RPMI8226 (cell line): Measurements from ENCODE around the gene CACYBP.

Source experiments
- DNase-seq: peaks from one replicate; pipeline ENCODE4 v3.0.0-alpha.2; 2015

Gene CACYBP

GRCh38 chr1:174999936-175000696 lies at the start of gene CACYBP:
CACYBP (plus strand) TSS chr1:174999947; CDS start chr1:175000181, 234 bp downstream.
- DNase-seq = peak; percentile 55

- peak; percentile 50 for DNase-seq
Observed at GRCh38 chr1:174953285-174954072, 46.3 kb upstream of the CACYBP start.

GRCh38 chr1:174954073-174954460 lies 45.7 kb upstream of the CACYBP start:
- peak; percentile 45 for DNase-seq

- DNase-seq = peak; percentile 59
Observed at GRCh38 chr1:174954671-174955669, 44.8 kb upstream of the CACYBP start.

GRCh38 chr1:174956086-174956485 lies 43.7 kb upstream of the CACYBP start:
- DNase-seq = no peak

- DNase-seq = peak; percentile 64
Observed at GRCh38 chr1:174956976-174957375, 42.8 kb upstream of the CACYBP start.

GRCh38 chr1:174957829-174958228 lies 41.9 kb upstream of the CACYBP start:
- no peak for DNase-seq

- no peak for DNase-seq
Observed at GRCh38 chr1:174958396-174958795, 41.4 kb upstream of the CACYBP start.

GRCh38 chr1:174960362-174960761 lies 39.4 kb upstream of the CACYBP start:
- no peak for DNase-seq

- peak; percentile 89 for DNase-seq
Observed at GRCh38 chr1:174963529-174964125, 36.1 kb upstream of the CACYBP start.

- peak; percentile 56 for DNase-seq
Observed at GRCh38 chr1:174964261-174964971, 35.3 kb upstream of the CACYBP start.

GRCh38 chr1:174964972-174965361 lies 34.8 kb upstream of the CACYBP start:
- DNase-seq = peak; percentile 54

- no peak for DNase-seq
Observed at GRCh38 chr1:174965362-174966007, 34.3 kb upstream of the CACYBP start.

GRCh38 chr1:174966008-174966572 lies 33.7 kb upstream of the CACYBP start:
- DNase-seq = no peak

- peak; percentile 69 for DNase-seq
Observed at GRCh38 chr1:174967845-174968705, 31.7 kb upstream of the CACYBP start.

- DNase-seq = peak; percentile 72
Observed at GRCh38 chr1:174968750-174969244, 30.9 kb upstream of the CACYBP start.

GRCh38 chr1:174969977-174970376 lies 29.8 kb upstream of the CACYBP start:
- no peak for DNase-seq

GRCh38 chr1:174971466-174971865 lies 28.3 kb upstream of the CACYBP start:
- DNase-seq = peak; percentile 53

- peak; percentile 46 for DNase-seq
Observed at GRCh38 chr1:174971902-174972301, 27.8 kb upstream of the CACYBP start.

GRCh38 chr1:174974711-174975119 lies 25.0 kb upstream of the CACYBP start:
- no peak for DNase-seq
